Epithelial cell of esophagus (primary cell): ENCODE data around the gene HOXB5.

ENCODE experiments used
- DNase-seq: peaks from one replicate; pipeline ENCODE4 v3.0.0; 2010; ENCODE audit warnings: low read depth
- H3K4me3 ChIP-seq: 2 replicates; pipeline ENCODE4 v1.5.1; 2011; ENCODE audit warnings: mild to moderate bottlenecking, low read length, control low read depth
- CTCF ChIP-seq: IDR thresholded peaks from 2 replicates; pipeline ENCODE4 v1.5.1; 2011; ENCODE audit warnings: low read depth, mild to moderate bottlenecking, low read length, control low read depth, inconsistent platforms; ENCODE audit not compliant: insufficient read depth; ENCODE audit errors: missing control alignments

The HOXB5 gene

GRCh38 chr17:48612456-48612853 lies 18.9 kb upstream of the HOXB5 start:
- TF ChIP-seq CTCF = no peak
- no peak for DNase-seq
- no peak overlapping the region for H3K4me3 ChIP-seq

GRCh38 chr17:48611681-48612455 lies 18.3 kb upstream of the HOXB5 start:
- TF ChIP-seq CTCF = no peak
- H3K4me3 ChIP-seq = no peak overlapping the region
- no peak for DNase-seq

- no peak for TF ChIP-seq CTCF
- no peak for DNase-seq
- no peak overlapping the region for H3K4me3 ChIP-seq
Observed at GRCh38 chr17:48611213-48611612, 17.6 kb upstream of the HOXB5 start.

GRCh38 chr17:48610282-48611211 lies 17.0 kb upstream of the HOXB5 start, which contains the start of gene HOXB7:
Gene HOXB7, minus strand, starts transcription at chr17:48611017. Its CDS starts 99 bp downstream, at chr17:48610918.
- H3K4me3 ChIP-seq = peak within 1 kb of the TSS; percentile 1

GRCh38 chr17:48609759-48610281 lies 16.2 kb upstream of the HOXB5 start:
- DNase-seq = no peak
- TF ChIP-seq CTCF = no peak
- no peak overlapping the region for H3K4me3 ChIP-seq

More at GRCh38 chr17:48610282-48611211, 17.0 kb upstream of the HOXB5 start, which contains the start of gene HOXB7:
- no peak for DNase-seq
- TF ChIP-seq CTCF = no peak

GRCh38 chr17:48609033-48609432 lies 15.5 kb upstream of the HOXB5 start:
- no peak overlapping the region for H3K4me3 ChIP-seq
- DNase-seq = no peak
- no peak for TF ChIP-seq CTCF
